Lower leg skin (tissue), 3 donors: ENCODE measurements around the gene SRP9.

Experiments used
- CTCF ChIP-seq, 3 donors: fragments of 450-650 bp; IDR thresholded peaks; one replicate each; pipeline ENCODE4 v1.5.1; 2016; ENCODE audit warnings: antibody characterized with exemption in 3 of 3, mild to moderate bottlenecking in 3 of 3, moderate library complexity in 2 of 3
- POLR2A ChIP-seq, 2 donors: fragments of 450-650 bp; IDR thresholded peaks; one replicate each; pipeline ENCODE4 v1.6.1; 2016 to 2017; ENCODE audit warnings: antibody characterized with exemption in 2 of 2, mild to moderate bottlenecking in 1 of 2, moderate library complexity in 1 of 2

DNA sequence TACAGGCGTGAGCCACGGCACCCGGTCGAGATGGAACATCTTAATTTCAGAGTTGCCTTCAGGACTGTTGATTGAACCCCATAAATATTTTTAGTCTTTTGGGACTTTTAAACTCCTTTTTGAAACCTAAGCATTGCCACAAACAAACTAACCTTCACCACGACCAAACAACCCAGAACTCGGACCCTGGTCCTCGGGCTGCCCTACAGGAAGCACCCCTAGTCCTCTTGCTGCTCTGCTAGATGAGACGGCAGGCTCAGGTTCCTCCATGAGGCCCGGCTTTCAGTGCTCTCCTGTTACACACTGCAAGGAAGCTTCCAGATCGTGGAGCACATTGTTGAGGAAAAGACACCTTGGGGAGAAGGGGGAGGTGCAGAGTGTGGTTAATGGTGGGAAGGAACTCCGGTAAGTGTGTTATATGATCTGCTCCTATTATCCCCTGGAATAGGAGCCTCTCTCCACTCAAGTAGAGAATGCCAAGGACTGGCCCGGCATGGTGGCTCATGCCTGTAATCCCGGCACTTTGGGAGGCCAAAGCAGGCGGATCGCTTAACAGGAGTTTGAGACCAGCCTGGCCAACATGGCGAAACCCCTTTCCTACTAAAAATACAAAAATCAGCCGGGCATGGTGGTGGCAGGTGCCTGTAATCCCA, 38.0 kb downstream of the SRP9 start:
- TF ChIP-seq CTCF (IDR thresholded peaks at IDR 0.05) (no peak), POLR2A (IDR thresholded peaks at IDR 0.05) (no peak)
